PC-3 (cell line): ENCODE results near the gene ADGRF5. TPM values are rescaled to one million over a fixed set of nuclear protein-coding genes. Genes with fewer than 3 reads are reported as not detected.

Experiments used
- ATAC-seq: fragments of 200-7000 bp; cut with Tn5 transposase; 2 replicates; pipeline ENCODE4 v1.9.1; 2020; ENCODE audit warnings: mild to moderate bottlenecking, moderate library complexity
- BruUV-seq: library from RNA; stranded (reverse); fragments of 400-500 nt; replicated peaks from 2 replicates; lab custom pipeline; 2021; lab: Mats Ljungman, UMichigan
- CTCF ChIA-PET: fragments of 300-600 bp; sonication (Branson Sonifier 250); formaldehyde crosslinking; loops from one replicate; lab custom pipeline; 2022; ENCODE audit warnings: antibody characterized with exemption; lab: Charles Lee
- POLR2A ChIA-PET: fragments of 300-600 bp; sonication (Branson Sonifier 250); formaldehyde crosslinking; loops from one replicate; lab custom pipeline; 2022; ENCODE audit warnings: antibody characterized with exemption; ENCODE audit not compliant: unreplicated experiment; lab: Charles Lee
- DNase-seq: peaks from one replicate; pipeline ENCODE4 v3.0.0-alpha.2; 2015
- H2AFZ ChIP-seq: fragments of 300-600 bp; sonication (generic); 2 replicates; pipeline ENCODE4 v1.6.0; 2016; ENCODE audit warnings: antibody characterized with exemption, low read length
- H3F3A ChIP-seq: fragments of 300-600 bp; sonication (generic); one replicate; pipeline ENCODE4 v1.6.0; 2017; ENCODE audit warnings: antibody characterized with exemption, low read length, control low read depth, mild to moderate bottlenecking; ENCODE audit not compliant: unreplicated experiment
- H3K27ac ChIP-seq: fragments of 300-600 bp; sonication (generic); 2 replicates; pipeline ENCODE4 v1.5.1; 2016; ENCODE audit warnings: mild to moderate bottlenecking, low read length
- H3K27me3 ChIP-seq: fragments of 300-600 bp; sonication (generic); 2 replicates; pipeline ENCODE4 v1.6.1; 2016; ENCODE audit warnings: low read length, mixed read lengths
- H3K36me3 ChIP-seq: fragments of 300-600 bp; sonication (generic); 2 replicates; pipeline ENCODE4 v1.6.1; 2016; ENCODE audit warnings: low read depth, mixed run types, low read length, mixed read lengths
- H3K4me1 ChIP-seq: fragments of 300-600 bp; sonication (generic); 2 replicates; pipeline ENCODE4 v1.5.1; 2016; ENCODE audit warnings: low read length; ENCODE audit not compliant: insufficient read depth
- H3K4me2 ChIP-seq: fragments of 300-600 bp; sonication (generic); 2 replicates; pipeline ENCODE4 v1.6.0; 2016; ENCODE audit warnings: low read length
- H3K4me3 ChIP-seq: fragments of 300-600 bp; sonication (generic); 2 replicates; pipeline ENCODE4 v1.5.1; 2016; ENCODE audit warnings: mild to moderate bottlenecking, low read length, mixed read lengths
- H3K79me2 ChIP-seq: fragments of 300-600 bp; sonication (generic); 2 replicates; pipeline ENCODE4 v1.6.1; 2017; ENCODE audit warnings: low read length, mixed read lengths
- H3K9ac ChIP-seq: fragments of 300-600 bp; sonication (generic); 2 replicates; pipeline ENCODE4 v1.6.0; 2016; ENCODE audit warnings: mild to moderate bottlenecking, low read length
- H3K9me2 ChIP-seq: fragments of 300-600 bp; sonication (generic); replicated peaks from 2 replicates; pipeline ENCODE4 v1.6.1; 2016; ENCODE audit warnings: mixed run types, low read length, mixed read lengths
- H3K9me3 ChIP-seq: fragments of 300-600 bp; sonication (generic); 2 replicates; pipeline ENCODE4 v1.6.1; 2016; ENCODE audit warnings: low read length, mixed read lengths
- H4K20me1 ChIP-seq: fragments of 300-600 bp; sonication (generic); 2 replicates; pipeline ENCODE4 v1.6.1; 2016; ENCODE audit warnings: low read length, mixed read lengths
- EZH2 ChIP-seq: fragments of 300-600 bp; sonication (generic); IDR thresholded peaks from one replicate; pipeline ENCODE4 v1.6.1; 2017; ENCODE audit warnings: antibody characterized with exemption, mild to moderate bottlenecking, low read length; ENCODE audit not compliant: unreplicated experiment
- EZH2phosphoT487 ChIP-seq: fragments of 300-600 bp; sonication (generic); IDR thresholded peaks from 2 replicates; pipeline ENCODE4 v1.6.1; 2018; ENCODE audit warnings: mild to moderate bottlenecking, antibody characterized with exemption, low read length, borderline replicate concordance
- intact Hi-C: fragments of 100-400 bp; cut with micrococcal nuclease; formaldehyde crosslinking; loops from 2 replicates; pipeline ENCODE4 v1.9.0; 2023
- total RNA-seq: library from RNA; depleted of rRNA; stranded (reverse); fragments of >200 nt; gene quantifications from 2 replicates; pipeline ENCODE4 v1.2.3, GENCODE V29; 2014
- TF ChIP-seq, protein P1 (sequence below): fragments of 300-600 bp; sonication (generic); conservative IDR thresholded peaks from 2 replicates; pipeline ENCODE4 v1.5.1; 2017; ENCODE audit warnings: antibody characterized with exemption, low read depth, mild to moderate bottlenecking, low read length

The ADGRF5 gene
- total RNA-seq, 1 experiment from 2014 or later = 1.6 TPM

DNA sequence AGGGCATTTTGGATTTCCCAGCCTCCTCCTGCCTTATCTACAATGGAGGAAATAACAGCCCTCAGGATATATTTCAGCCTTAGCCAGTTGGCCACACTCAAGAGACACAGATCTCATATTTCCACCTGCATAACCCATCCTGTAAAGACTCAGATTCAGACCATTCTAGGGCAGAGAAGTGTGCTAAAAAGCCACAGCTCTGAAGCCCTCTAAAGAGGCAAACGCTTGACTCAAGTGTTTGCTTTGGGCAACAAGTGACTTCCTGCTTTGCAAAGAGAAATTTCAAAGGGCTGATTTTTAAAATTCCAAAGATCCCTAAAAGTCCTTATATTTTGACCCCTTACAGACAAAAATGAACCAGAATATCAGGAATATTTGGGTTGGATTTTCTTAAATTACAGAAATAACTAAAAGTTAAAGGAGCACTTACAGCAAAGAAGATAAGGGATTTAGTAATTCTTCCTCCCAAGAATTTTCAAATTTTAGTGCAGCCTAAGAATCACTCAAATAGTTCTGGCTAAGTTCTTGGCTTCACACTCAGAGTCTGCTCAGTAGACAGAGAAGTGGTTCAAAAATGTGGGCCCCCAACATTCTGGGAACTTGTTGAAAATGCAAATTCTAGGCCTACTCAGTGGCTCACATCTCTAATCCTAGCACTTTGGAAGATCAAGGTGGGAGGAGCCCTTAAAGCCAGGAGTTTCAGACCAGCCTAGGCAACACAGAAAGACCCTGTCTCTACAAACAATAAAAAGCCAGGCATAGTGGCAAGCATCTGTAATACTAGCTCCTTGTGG lies 18.9 kb upstream of the ADGRF5 start:
- no peaks in the 10 kb centered on the region for H4K20me1 ChIP-seq
- H3F3A ChIP-seq = no peaks in the 10 kb centered on the region
- ATAC-seq (peak; percentile 74), DNase-seq (peak; percentile 48)
- H3K9ac ChIP-seq = no peak overlapping the region
- no peak overlapping the region for H3K27ac ChIP-seq
- H2AFZ ChIP-seq = peak overlapping the region; percentile 10; the same call in 1 of the 2 replicates
- peaks cover 6% of the 10 kb centered on the region; the same call in 1 of the 2 replicates for H3K9me3 ChIP-seq
- TF ChIP-seq, protein P1, sequence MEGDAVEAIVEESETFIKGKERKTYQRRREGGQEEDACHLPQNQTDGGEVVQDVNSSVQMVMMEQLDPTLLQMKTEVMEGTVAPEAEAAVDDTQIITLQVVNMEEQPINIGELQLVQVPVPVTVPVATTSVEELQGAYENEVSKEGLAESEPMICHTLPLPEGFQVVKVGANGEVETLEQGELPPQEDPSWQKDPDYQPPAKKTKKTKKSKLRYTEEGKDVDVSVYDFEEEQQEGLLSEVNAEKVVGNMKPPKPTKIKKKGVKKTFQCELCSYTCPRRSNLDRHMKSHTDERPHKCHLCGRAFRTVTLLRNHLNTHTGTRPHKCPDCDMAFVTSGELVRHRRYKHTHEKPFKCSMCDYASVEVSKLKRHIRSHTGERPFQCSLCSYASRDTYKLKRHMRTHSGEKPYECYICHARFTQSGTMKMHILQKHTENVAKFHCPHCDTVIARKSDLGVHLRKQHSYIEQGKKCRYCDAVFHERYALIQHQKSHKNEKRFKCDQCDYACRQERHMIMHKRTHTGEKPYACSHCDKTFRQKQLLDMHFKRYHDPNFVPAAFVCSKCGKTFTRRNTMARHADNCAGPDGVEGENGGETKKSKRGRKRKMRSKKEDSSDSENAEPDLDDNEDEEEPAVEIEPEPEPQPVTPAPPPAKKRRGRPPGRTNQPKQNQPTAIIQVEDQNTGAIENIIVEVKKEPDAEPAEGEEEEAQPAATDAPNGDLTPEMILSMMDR = no peak
- TF ChIP-seq EZH2phosphoT487 = no peak
- no peak for TF ChIP-seq EZH2
- no peaks in the 10 kb centered on the region for H3K27me3 ChIP-seq
- peaks cover 10% of the 10 kb centered on the region for H3K4me1 ChIP-seq
- BruUV-seq = no TSS peak
- intact Hi-C loops = no loop called here
- CTCF ChIA-PET = no interaction called here
- no peak overlapping the region for H3K4me2 ChIP-seq
- no peaks in the 10 kb centered on the region for H3K9me2 ChIP-seq
- no peaks in the 10 kb centered on the region for H3K36me3 ChIP-seq
- H3K4me3 ChIP-seq = no peak overlapping the region
- no peaks in the 10 kb centered on the region for H3K79me2 ChIP-seq
- POLR2A ChIA-PET = no interaction called here

DNA sequence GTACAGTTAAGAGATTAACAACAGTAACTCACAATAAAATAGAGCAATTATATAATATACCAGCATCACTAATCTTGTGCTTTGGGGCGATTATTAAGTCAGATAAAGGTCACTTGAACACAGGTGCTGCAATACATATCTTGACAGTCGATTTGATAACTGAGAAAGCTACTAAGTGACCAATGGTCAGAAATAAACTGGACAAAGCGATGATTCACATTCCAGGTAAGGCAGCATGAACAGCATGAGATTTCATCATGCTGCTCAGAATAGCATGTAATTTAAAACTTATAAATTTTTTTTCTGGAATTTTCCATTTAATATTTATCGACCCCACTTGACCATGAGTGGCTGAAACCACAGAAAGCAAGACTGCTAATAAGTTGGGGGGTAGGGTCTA lies 15.9 kb upstream of the ADGRF5 start:
- H2AFZ ChIP-seq = no peak overlapping the region
- H3K79me2 ChIP-seq = no peaks in the 10 kb centered on the region
- no peaks in the 10 kb centered on the region for H3K9me2 ChIP-seq
- H4K20me1 ChIP-seq = no peaks in the 10 kb centered on the region
- H3K4me2 ChIP-seq = no peak overlapping the region
- no peak overlapping the region for H3K4me3 ChIP-seq
- no peaks in the 10 kb centered on the region for H3K36me3 ChIP-seq
- POLR2A ChIA-PET = no interaction called here
- no peak overlapping the region for H3K9ac ChIP-seq
- no TSS peak for BruUV-seq
- H3K4me1 ChIP-seq = peaks cover 14% of the 10 kb centered on the region
- ATAC-seq = no peak
- intact Hi-C loops = no loop called here
- TF ChIP-seq, protein P1 = no peak
- TF ChIP-seq EZH2 (no peak), EZH2phosphoT487 (no peak)
- H3F3A ChIP-seq = no peaks in the 10 kb centered on the region
- CTCF ChIA-PET = no interaction called here
- no peaks in the 10 kb centered on the region for H3K27me3 ChIP-seq
- peaks cover 6% of the 10 kb centered on the region; the same call in 1 of the 2 replicates for H3K9me3 ChIP-seq
- no peak overlapping the region for H3K27ac ChIP-seq
- no peak for DNase-seq

DNA sequence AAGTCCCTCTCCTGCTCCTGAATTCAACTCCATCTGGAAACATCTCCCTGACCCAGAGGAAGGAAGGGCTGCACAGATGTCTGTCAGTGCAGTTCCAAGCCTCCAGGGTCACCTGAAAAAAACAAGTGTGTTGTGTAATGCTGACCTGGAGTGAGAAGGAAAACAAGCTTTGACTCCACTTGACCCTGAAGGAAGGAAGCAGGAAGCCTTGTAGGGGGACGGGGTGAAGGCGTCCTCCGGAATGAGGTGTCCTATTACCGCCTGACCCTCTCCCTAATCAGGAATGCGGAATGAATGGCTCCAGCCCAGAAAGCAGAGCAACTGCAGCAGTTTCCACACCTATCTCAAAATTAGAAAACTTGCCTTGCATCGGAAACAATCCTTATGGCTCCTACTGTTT lies 13.9 kb upstream of the ADGRF5 start:
- Histone ChIP-seq H3K9me3 (no peaks in the 10 kb centered on the region), H3F3A (no peaks in the 10 kb centered on the region), H2AFZ (no peak overlapping the region), H3K9me2 (no peaks in the 10 kb centered on the region), H3K36me3 (no peaks in the 10 kb centered on the region), H3K27ac (no peak overlapping the region), H3K4me1 (peaks cover 28% of the 10 kb centered on the region), H3K27me3 (no peaks in the 10 kb centered on the region), H3K9ac (no peak overlapping the region), H4K20me1 (no peaks in the 10 kb centered on the region), H3K79me2 (no peaks in the 10 kb centered on the region), H3K4me2 (no peak overlapping the region), H3K4me3 (no peak overlapping the region)
- TF ChIP-seq, protein P1 = no peak
- TF ChIP-seq EZH2 = no peak
- no peak for TF ChIP-seq EZH2phosphoT487
- ATAC-seq (no peak), DNase-seq (no peak)
- ChIA-PET CTCF (no interaction called here), POLR2A (no interaction called here)
- no TSS peak for BruUV-seq
- intact Hi-C loops = no loop called here
